ENCODE results near the gene TPK1.

DNA sequence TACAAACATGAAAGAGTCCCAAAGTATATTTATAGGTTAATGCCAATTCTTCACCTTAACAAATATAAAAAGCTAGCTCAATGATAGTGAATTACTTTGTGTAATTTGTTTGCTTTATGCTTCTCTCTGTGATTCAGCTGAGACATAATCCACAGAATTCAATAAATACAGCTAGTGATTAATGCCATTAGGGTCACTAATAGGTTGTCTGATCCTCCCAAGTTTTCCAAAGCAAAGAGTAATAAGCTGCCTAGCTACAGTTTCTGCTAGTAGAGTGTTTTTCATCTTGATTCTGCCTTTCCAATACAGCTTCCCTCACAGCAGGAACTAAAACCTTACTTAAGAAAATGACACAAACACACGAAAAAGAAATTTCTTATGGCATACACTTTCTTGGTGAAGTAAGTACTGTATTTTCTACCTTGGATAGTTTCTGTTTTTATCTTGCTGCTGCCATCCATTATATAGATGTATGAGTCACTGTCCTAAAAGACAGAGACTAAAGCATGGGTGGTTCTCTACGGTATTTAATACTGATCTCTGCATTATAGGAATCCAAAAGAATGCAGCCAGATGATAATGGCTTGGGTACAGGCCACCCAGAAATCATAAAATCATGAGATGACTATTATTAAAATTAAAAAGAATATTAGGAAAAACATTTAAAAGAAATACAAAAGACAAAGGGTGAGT, 170.0 kb downstream of the TPK1 start:
- TF ChIP-seq, protein P1, sequence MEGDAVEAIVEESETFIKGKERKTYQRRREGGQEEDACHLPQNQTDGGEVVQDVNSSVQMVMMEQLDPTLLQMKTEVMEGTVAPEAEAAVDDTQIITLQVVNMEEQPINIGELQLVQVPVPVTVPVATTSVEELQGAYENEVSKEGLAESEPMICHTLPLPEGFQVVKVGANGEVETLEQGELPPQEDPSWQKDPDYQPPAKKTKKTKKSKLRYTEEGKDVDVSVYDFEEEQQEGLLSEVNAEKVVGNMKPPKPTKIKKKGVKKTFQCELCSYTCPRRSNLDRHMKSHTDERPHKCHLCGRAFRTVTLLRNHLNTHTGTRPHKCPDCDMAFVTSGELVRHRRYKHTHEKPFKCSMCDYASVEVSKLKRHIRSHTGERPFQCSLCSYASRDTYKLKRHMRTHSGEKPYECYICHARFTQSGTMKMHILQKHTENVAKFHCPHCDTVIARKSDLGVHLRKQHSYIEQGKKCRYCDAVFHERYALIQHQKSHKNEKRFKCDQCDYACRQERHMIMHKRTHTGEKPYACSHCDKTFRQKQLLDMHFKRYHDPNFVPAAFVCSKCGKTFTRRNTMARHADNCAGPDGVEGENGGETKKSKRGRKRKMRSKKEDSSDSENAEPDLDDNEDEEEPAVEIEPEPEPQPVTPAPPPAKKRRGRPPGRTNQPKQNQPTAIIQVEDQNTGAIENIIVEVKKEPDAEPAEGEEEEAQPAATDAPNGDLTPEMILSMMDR (tag by site-specific recombination; IDR thresholded peaks at IDR 0.05): no peak
- no peak for TF ChIP-seq SP7 (tag by site-specific recombination; IDR thresholded peaks at IDR 0.05)
- no peak for TF ChIP-seq ZNF350 (tag by site-specific recombination; IDR thresholded peaks at IDR 0.05)
- TF ChIP-seq BCL11A (tag by site-specific recombination; IDR thresholded peaks at IDR 0.05; ENCODE audit: low read depth): no peak
- no peak for TF ChIP-seq ZNF37A (tag by site-specific recombination; IDR thresholded peaks at IDR 0.05)
- TF ChIP-seq, protein P2, sequence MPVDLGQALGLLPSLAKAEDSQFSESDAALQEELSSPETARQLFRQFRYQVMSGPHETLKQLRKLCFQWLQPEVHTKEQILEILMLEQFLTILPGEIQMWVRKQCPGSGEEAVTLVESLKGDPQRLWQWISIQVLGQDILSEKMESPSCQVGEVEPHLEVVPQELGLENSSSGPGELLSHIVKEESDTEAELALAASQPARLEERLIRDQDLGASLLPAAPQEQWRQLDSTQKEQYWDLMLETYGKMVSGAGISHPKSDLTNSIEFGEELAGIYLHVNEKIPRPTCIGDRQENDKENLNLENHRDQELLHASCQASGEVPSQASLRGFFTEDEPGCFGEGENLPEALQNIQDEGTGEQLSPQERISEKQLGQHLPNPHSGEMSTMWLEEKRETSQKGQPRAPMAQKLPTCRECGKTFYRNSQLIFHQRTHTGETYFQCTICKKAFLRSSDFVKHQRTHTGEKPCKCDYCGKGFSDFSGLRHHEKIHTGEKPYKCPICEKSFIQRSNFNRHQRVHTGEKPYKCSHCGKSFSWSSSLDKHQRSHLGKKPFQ (tag by site-specific recombination; IDR thresholded peaks at IDR 0.05): no peak
- no peak for TF ChIP-seq ZFP69B (tag by site-specific recombination; IDR thresholded peaks at IDR 0.05)
- TF ChIP-seq ZNF138 (tag by site-specific recombination; IDR thresholded peaks at IDR 0.05; ENCODE audit: borderline replicate concordance): no peak

Data from HEK293 (cell line).